Osteoblast (primary cell): ENCODE results near the gene DNAH10. TPM values are rescaled to one million over a fixed set of nuclear protein-coding genes. Genes with fewer than 3 reads are reported as not detected.

Source experiments
- DNase-seq: peaks from one replicate; pipeline ENCODE4 v3.0.0; 2011; ENCODE audit warnings: low spot score, mixed read lengths; ENCODE audit not compliant: insufficient read length; ENCODE audit errors: missing footprints
- H2AFZ ChIP-seq: 2 replicates; pipeline ENCODE4 v1.6.0; 2011; ENCODE audit warnings: mild to moderate bottlenecking, low read length
- H3K27ac ChIP-seq: 2 replicates; pipeline ENCODE4 v1.5.1; 2011; ENCODE audit warnings: mild to moderate bottlenecking, low read depth, low read length, moderate library complexity
- H3K27me3 ChIP-seq: 2 replicates; pipeline ENCODE4 v1.6.0; 2012; ENCODE audit warnings: mild to moderate bottlenecking, control low read depth, inconsistent platforms, low read length, moderate library complexity; ENCODE audit not compliant: insufficient read depth
- H3K36me3 ChIP-seq: 2 replicates; pipeline ENCODE4 v1.5.1; 2011; ENCODE audit warnings: mild to moderate bottlenecking, low read length, control low read depth, moderate library complexity; ENCODE audit not compliant: insufficient read depth
- H3K4me1 ChIP-seq: 2 replicates; pipeline ENCODE4 v1.5.1; 2011; ENCODE audit warnings: mild to moderate bottlenecking, low read length, control low read depth, moderate library complexity; ENCODE audit not compliant: insufficient read depth
- H3K4me2 ChIP-seq: 2 replicates; pipeline ENCODE4 v1.6.0; 2011; ENCODE audit warnings: mild to moderate bottlenecking, low read length; ENCODE audit not compliant: insufficient read depth
- H3K4me3 ChIP-seq: fragments of 200-600 bp; sonication (generic); 3 replicates; pipeline ENCODE4 v1.5.1; 2012; ENCODE audit warnings: mild to moderate bottlenecking, low read length, inconsistent platforms; ENCODE audit not compliant: insufficient read depth
- H3K79me2 ChIP-seq: 2 replicates; pipeline ENCODE4 v1.6.0; 2012; ENCODE audit warnings: mild to moderate bottlenecking, low read length, control low read depth, inconsistent platforms; ENCODE audit not compliant: insufficient read depth
- H3K9me3 ChIP-seq: 2 replicates; pipeline ENCODE4 v1.5.1; 2011; ENCODE audit warnings: low read depth, low read length, control low read depth
- H4K20me1 ChIP-seq: 2 replicates; pipeline ENCODE4 v1.6.0; 2012; ENCODE audit warnings: mild to moderate bottlenecking, low read length, control low read depth; ENCODE audit not compliant: insufficient read depth
- total RNA-seq: library from RNA; depleted of rRNA; stranded (reverse); fragments of >200 nt; gene quantifications from 2 replicates; pipeline ENCODE4 v1.2.3, GENCODE V29; 2012
- TF ChIP-seq, protein P1 (sequence below): IDR thresholded peaks from 2 replicates; pipeline ENCODE4 v1.5.1; 2011; ENCODE audit warnings: mild to moderate bottlenecking, low read depth, low read length, moderate library complexity; ENCODE audit errors: extremely low read depth

The DNAH10 gene
- total RNA-seq, 1 donor, result 0.72 TPM

- Histone ChIP-seq H2AFZ (no peak overlapping the region), H3K27me3 (peaks cover 4% of the 10 kb centered on the region), H3K4me2 (no peak overlapping the region), H3K4me3 (no peak overlapping the region), H3K4me1 (no peaks in the 10 kb centered on the region), H3K27ac (no peak overlapping the region), H4K20me1 (no peaks in the 10 kb centered on the region), H3K36me3 (no peaks in the 10 kb centered on the region), H3K9me3 (peaks cover 2% of the 10 kb centered on the region), H3K79me2 (no peaks in the 10 kb centered on the region)
- TF ChIP-seq, protein P1, sequence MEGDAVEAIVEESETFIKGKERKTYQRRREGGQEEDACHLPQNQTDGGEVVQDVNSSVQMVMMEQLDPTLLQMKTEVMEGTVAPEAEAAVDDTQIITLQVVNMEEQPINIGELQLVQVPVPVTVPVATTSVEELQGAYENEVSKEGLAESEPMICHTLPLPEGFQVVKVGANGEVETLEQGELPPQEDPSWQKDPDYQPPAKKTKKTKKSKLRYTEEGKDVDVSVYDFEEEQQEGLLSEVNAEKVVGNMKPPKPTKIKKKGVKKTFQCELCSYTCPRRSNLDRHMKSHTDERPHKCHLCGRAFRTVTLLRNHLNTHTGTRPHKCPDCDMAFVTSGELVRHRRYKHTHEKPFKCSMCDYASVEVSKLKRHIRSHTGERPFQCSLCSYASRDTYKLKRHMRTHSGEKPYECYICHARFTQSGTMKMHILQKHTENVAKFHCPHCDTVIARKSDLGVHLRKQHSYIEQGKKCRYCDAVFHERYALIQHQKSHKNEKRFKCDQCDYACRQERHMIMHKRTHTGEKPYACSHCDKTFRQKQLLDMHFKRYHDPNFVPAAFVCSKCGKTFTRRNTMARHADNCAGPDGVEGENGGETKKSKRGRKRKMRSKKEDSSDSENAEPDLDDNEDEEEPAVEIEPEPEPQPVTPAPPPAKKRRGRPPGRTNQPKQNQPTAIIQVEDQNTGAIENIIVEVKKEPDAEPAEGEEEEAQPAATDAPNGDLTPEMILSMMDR, result no peak
- DNase-seq, result no peak
Measured at GRCh38 chr12:123839826-123840225, 77.7 kb downstream of the DNAH10 start.

- no peak for DNase-seq
- Histone ChIP-seq H3K4me2 (no peak overlapping the region), H2AFZ (no peak overlapping the region)
Measured at GRCh38 chr12:123840765-123841425, 78.8 kb downstream of the DNAH10 start.

DNA sequence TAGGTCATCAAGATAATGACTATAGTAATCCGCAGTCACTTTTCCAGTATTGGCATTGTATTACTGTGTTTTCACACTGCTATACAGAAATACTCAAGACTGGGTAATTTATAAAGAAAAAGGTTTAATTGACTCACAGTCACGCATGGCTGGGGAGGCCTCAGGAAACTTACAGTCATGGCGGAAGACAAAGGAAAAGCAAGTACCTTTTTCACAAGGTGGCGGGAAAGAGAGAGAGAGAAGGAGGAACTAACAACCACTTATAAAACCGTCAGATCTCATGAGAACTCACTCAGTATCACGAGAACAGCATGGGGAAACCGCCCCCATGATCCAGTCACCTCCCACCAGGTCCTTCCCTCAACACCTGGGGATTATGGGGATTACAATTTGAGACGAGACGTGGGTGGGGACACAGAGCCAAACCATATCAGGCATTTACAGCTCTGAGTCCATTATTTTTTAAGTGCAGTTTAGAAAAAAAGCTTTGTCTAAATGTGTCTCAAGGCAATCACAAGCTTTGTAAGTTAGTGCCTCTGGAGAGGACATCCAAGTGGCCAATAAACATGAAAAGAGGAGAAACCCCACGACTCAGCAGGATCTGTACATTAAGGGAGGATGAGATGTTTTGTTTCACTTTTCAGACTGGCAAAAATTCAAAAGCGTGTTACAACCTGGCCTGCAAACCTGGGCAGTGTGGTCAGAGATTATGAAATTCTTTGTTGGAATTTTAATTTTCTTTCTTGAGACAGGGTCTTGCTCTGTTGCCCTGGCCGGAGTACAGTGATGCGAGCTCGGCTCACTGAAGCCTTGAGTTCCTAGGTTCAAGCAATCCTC lies 82.0 kb downstream of the DNAH10 start:
- Histone ChIP-seq H3K79me2 (no peaks in the 10 kb centered on the region), H3K27me3 (peaks cover 6% of the 10 kb centered on the region), H3K4me1 (no peaks in the 10 kb centered on the region), H4K20me1 (no peaks in the 10 kb centered on the region), H3K4me3 (no peak overlapping the region), H2AFZ (no peak overlapping the region), H3K36me3 (no peaks in the 10 kb centered on the region), H3K4me2 (no peak overlapping the region), H3K9me3 (no peaks in the 10 kb centered on the region), H3K27ac (no peak overlapping the region)
- DNase-seq, result no peak
- TF ChIP-seq, protein P1, result no peak

More at GRCh38 chr12:123840765-123841425, 78.8 kb downstream of the DNAH10 start:
- Histone ChIP-seq H3K4me3 (no peak overlapping the region), H4K20me1 (no peaks in the 10 kb centered on the region), H3K79me2 (no peaks in the 10 kb centered on the region), H3K27me3 (peaks cover 4% of the 10 kb centered on the region), H3K27ac (no peak overlapping the region), H3K9me3 (no peaks in the 10 kb centered on the region), H3K4me1 (no peaks in the 10 kb centered on the region), H3K36me3 (no peaks in the 10 kb centered on the region)
- TF ChIP-seq, protein P1, result no peak

GRCh38 chr12:123845881-123846280 lies 83.8 kb downstream of the DNAH10 start:
- H3K27me3 ChIP-seq, result peaks cover 15% of the 10 kb centered on the region
- H3K9me3 ChIP-seq, result no peaks in the 10 kb centered on the region
- H2AFZ ChIP-seq, result no peak overlapping the region
- H3K27ac ChIP-seq, result no peak overlapping the region
- no peak overlapping the region for H3K4me2 ChIP-seq
- no peaks in the 10 kb centered on the region for H3K4me1 ChIP-seq
- no peaks in the 10 kb centered on the region for H3K36me3 ChIP-seq
- H4K20me1 ChIP-seq, result no peaks in the 10 kb centered on the region
- TF ChIP-seq, protein P1, result no peak
- H3K4me3 ChIP-seq, result no peak overlapping the region
- H3K79me2 ChIP-seq, result no peaks in the 10 kb centered on the region
- DNase-seq, result no peak
